ENCODE data around the gene DEUP1.
"Not testable (repeated sequence)": the region's sequence is repeated elsewhere in the genome, so short reads cannot be mapped to it uniquely, and the experiment has no call there.

DEUP1 gene

GRCh38 chr11:93359396-93359795, 28.9 kb downstream of the DEUP1 start:
- no peak for DNase-seq

GRCh38 chr11:93361435-93361834, 30.9 kb downstream of the DEUP1 start:
- DNase-seq = no peak

GRCh38 chr11:93368022-93368421, 37.5 kb downstream of the DEUP1 start:
- DNase-seq = no peak

- no peak for DNase-seq
These were observed 39.7 kb downstream of the DEUP1 start for GRCh38 chr11:93370260-93370659.

- no peak for DNase-seq
These were observed 59.2 kb downstream of the DEUP1 start for GRCh38 chr11:93389737-93390136.

GRCh38 chr11:93392867-93393266, 62.3 kb downstream of the DEUP1 start:
- no peak for DNase-seq

- no peak for DNase-seq
These were observed 62.8 kb downstream of the DEUP1 start for GRCh38 chr11:93393386-93393785.

- no peak for DNase-seq
These were observed 63.9 kb downstream of the DEUP1 start for GRCh38 chr11:93394488-93394887.

GRCh38 chr11:93396316-93396715, 65.8 kb downstream of the DEUP1 start:
- no peak for DNase-seq

GRCh38 chr11:93403930-93404329, 73.4 kb downstream of the DEUP1 start:
- no peak for DNase-seq

- no peak for DNase-seq
These were observed 77.3 kb downstream of the DEUP1 start for GRCh38 chr11:93407777-93408401.

- DNase-seq = no peak
These were observed 79.9 kb downstream of the DEUP1 start for GRCh38 chr11:93410441-93410840.

- no peak for DNase-seq
These were observed 81.2 kb downstream of the DEUP1 start for GRCh38 chr11:93411705-93412104.

GRCh38 chr11:93432247-93432646, 101.7 kb downstream of the DEUP1 start:
- DNase-seq = no peak

GRCh38 chr11:93443232-93443631, 112.7 kb downstream of the DEUP1 start:
- not testable (repeated sequence) for DNase-seq

- no peak for DNase-seq
These were observed 114.1 kb downstream of the DEUP1 start for GRCh38 chr11:93444617-93445073.

GRCh38 chr11:93458286-93458685, 127.7 kb downstream of the DEUP1 start:
- no peak for DNase-seq

- not testable (repeated sequence) for DNase-seq
These were observed 133.1 kb downstream of the DEUP1 start for GRCh38 chr11:93463666-93464065.

GRCh38 chr11:93464927-93465540, 134.5 kb downstream of the DEUP1 start:
- DNase-seq = no peak

GRCh38 chr11:93467054-93467453, 136.5 kb downstream of the DEUP1 start:
- DNase-seq = no peak

GRCh38 chr11:93468290-93468689, 137.7 kb downstream of the DEUP1 start:
- DNase-seq = no peak

- DNase-seq = no peak
These were observed 143.6 kb downstream of the DEUP1 start for GRCh38 chr11:93474123-93474522.

GRCh38 chr11:93476796-93477195, 146.3 kb downstream of the DEUP1 start:
- no peak for DNase-seq

GRCh38 chr11:93477684-93478234, 147.2 kb downstream of the DEUP1 start:
- DNase-seq = no peak

Data from activated gamma-delta T cell (primary cell).